GM19239 (cell line): ENCODE results near the gene DCP2.
"Not testable (repeated sequence)": the region's sequence is repeated elsewhere in the genome, so short reads cannot be mapped to it uniquely, and the experiment has no call there.

Experiments
- DNase-seq: peaks from one replicate; pipeline ENCODE4 v3.0.0; 2011; ENCODE audit warnings: low spot score; ENCODE audit not compliant: insufficient read length
- FAIRE-seq: peaks from 2 replicates; lab custom pipeline; 2011; peaks lifted over from hg19 to GRCh38; lab: Jason Lieb, UNC

DCP2 gene

DNA sequence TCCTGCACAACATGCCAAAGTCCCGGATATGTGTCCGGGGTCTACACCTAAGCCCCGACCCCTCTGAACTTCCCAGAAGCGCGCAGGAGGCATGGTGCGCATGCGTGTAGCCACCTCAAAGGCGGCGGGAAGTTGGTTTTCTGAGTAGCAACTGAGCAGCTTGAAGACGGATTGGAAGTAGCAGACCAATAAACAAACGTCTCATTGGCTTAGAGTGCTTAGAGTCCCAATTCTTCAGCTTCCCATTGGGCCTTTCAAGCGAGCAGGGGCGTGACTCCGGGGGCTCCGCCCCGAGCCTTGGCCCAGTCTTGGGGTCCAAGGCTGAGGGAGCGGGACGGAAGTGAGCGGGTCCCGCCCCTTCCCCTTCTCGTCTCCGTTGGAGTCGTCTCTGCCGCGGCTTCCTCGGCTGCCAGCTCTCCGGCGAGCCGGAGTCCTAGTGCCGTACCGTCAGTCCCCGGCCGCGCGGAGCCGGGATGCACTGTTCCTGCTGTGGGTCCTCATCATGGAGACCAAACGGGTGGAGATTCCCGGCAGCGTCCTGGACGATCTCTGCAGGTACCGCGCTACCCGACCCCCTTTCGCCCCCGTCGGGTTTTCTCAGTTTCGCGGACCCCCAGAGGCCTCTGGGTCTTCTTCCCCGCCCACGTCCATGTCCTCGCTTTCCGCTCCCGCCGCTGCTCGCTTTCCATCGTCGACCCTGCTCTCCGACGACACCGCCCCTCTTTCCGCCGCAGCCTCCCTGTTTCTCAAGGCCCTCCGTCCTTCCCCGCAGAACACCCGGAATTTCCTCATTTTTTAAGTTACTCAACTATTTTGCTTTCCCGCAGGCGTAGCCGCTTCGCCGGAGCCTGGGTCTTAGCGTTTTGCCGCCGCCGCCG is at the start of gene DCP2:
Gene DCP2, plus strand, starts transcription at position 367 of the 878 bp plus-strand sequence. Its CDS starts 136 bp downstream, at position 503.
- FAIRE-seq (peak; percentile 99), DNase-seq (peak; percentile 79)

DNA sequence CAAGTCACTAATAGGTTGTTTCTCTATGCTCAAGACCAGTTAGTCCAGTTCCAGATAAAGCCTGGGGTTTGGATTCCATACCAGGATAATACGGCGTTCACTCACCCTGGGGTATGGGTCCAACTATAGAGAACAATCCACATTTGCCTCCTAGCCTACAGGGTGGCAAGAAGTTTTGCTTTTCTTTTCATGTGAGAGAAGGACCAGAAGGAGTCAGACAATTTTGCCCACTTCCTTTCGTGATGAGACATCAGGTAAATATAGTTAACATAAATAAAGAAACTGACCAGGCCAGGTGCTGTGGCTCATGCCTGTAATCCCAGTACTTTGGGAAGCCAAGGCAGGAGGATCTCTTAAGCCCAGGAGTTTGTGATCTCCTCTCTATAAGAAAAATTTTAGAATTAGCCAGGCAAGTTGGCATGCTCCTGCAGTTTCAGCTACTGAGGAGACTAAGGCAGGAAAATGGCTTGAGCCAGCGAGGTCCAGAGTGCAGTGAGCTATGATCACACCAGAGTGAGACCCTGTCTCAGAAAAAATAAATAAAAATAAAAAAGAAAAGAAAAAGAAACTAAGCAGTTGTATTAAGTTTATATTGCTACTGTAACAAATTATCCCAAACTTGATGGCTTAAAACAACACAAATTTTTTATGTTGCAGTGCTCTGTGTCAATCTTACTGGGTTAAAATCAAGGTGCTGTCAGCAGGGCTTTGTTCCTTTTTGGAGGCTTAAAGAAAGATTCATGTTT is 47.1 kb upstream of the DCP2 start:
- FAIRE-seq (no peak), DNase-seq (no peak)

DNA sequence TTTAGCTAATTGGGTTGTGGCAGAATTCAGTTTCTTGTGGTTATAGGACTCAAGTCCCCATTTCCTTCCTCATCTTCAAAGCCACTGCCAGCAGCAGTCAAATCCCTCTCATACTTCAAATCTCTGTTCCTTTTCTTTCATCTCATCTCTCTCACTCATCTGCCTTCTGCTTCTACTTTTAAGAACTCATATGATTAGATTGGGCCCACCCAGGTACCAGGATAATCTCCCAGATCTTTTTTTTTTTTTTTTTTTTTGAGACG is 46.6 kb upstream of the DCP2 start:
- DNase-seq (no peak), FAIRE-seq (peak; percentile 98)

DNA sequence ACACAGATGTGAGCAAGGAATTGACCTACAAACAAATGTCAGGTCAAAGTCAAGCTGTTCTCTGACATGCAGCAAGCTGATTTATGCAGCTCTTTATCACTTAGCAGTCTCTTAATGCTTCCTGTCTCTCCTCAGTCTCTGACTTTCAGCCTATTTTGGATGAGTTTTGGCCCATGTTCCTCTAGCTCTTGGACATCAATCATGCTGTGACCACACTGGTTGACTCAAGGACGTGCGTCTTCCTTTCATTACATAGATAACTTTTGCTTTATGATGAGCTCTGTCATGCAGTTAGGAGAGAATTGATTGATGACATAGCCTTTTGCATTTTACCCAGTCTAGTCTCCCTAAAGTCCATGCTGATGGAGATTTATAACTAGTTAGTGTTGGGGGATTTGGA is 45.1 kb upstream of the DCP2 start:
- FAIRE-seq (peak; percentile 64), DNase-seq (no peak)

DNA sequence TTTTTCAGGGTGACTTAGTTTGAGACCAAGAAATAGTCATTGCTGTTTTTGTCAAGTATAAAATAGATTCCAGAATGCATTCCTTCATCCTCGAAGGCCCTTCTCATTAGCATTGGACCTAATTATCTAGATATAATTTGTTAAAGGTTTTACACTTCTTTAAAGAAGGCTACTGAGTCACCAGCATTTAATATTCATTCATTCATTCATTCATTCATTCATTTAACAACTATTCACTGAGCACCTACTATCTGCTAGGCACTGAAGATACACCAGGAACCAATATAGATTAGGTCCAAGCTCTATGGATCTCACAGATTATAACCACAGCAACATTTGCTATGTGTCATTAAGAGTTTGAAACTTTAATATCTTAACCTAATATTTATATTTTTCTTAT is 43.5 kb upstream of the DCP2 start:
- FAIRE-seq (no peak), DNase-seq (no peak)

DNA sequence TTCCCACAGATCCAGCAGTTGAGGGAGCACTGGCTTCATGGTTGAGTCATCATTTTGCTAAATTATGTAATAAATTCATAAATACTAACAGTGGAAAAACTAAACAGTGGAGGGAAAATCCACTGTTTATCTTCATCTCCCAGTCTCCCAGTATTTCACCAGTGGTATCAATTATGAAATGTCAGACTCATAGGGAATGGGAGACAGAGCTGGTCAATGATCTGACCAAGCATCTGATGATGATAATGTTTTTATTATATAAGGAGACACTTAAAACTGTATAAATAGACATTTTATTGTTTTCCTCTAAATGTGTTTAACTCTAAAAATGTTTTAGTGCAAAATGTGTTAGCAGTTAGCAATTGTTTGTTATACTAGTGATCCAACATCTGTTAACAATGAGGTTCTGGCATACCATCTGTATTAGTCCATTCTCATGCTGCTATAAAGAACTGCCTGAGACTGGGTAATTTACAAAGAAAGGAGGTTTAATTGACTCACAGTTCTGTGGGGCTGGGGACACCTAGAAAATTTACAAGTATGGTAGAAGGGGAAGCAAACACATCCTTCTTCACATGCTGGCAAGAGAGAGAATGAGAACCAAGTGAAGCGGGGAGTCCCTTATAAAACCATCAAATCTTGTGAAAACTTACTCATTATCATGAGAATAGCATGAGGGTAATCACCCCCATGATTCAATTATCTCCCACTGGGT is 42.8 kb upstream of the DCP2 start:
- FAIRE-seq (no peak), DNase-seq (no peak)

DNA sequence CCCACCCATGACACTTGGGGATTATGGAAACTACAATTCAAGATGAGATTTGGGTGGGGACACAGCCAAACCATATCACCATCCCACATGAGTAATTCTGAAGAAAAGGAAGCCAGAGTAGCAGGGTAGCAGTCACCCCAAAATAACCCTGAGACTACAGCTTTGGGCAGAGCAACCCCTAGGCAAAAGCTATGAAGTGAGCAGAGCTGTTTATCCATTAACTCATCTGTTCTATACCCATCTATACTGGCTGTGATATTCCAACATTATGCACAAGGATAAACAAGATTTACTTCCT is 42.3 kb upstream of the DCP2 start:
- DNase-seq (no peak), FAIRE-seq (no peak)

DNA sequence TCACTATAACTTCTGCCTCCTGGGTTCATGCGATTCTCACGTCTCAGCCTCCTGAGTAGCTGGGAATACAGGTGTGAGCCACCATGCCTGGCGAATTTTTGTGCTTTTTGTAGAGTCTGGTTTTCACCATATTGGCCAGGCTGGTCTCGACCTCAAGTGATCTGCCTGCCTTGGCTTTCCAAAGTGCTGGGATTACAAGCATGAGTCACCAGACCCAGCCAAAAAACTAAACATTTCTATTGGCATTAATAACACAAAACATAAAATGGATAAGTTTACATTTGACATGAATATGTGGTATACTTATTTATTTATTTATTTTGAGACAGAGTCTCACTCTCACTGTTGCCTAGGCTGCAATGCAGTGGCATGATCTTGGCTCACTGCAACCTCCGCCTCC is 40.9 kb upstream of the DCP2 start:
- FAIRE-seq = no peak
- DNase-seq = no peak

DNA sequence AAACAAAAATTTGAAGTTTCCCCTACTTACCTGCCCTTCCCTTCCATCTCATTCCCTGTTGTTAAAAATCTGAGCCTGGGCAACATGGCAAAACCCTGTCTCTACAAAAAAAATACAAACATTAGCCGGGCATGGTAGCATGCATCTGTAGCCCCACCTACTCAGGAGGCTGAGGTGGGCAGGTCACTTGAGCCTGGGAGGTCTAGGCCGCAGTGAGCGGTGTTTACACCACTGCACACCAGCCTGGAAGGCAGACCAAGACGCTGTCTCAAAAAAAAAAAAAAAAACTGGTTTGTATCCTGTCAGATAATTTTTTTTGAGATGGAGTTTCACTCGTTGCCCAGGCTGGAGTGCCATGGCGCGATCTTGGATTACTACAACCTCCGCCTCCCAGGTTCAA is 38.3 kb upstream of the DCP2 start:
- FAIRE-seq = no peak

DNA sequence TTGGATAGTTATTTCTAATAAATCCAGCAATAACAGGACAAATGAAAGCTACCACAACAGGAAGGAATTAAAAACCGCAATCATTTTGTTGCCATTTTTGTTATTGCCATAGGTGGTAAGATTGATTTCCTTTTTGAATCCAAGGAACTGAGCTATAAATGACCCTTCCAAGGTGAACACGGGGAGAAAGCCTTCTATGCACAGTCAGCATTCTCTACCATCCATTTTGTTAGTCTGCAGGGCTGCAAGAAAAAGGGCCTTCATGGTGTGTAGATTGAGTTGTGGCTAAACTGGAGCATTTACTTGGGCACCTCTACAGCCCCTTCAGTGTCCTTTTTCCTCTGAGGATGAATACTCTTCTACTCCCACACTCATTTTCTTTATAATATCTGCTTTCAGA is 35.9 kb upstream of the DCP2 start:
- DNase-seq = no peak
- no peak for FAIRE-seq

More for the DNA sequence above, 38.3 kb upstream of the DCP2 start:
- no peak for DNase-seq

DNA sequence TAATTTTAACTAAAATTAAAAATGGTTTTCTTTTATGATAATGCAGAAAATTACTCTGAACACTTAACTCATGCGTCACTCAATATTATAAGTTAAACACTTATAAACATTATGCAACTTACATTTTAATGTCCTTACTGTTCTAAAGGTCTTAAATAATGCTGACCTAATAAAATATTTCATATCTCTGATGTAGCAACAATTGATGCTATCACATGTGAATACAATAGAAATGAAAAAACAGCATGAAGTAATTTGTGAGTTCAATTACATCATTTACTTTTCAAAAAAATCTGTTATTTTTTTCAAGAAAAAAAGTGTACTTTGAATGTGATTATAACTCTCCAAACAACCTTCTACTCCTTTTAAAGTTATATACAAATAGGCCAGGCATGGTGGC is 28.1 kb upstream of the DCP2 start:
- FAIRE-seq = no peak

DNA sequence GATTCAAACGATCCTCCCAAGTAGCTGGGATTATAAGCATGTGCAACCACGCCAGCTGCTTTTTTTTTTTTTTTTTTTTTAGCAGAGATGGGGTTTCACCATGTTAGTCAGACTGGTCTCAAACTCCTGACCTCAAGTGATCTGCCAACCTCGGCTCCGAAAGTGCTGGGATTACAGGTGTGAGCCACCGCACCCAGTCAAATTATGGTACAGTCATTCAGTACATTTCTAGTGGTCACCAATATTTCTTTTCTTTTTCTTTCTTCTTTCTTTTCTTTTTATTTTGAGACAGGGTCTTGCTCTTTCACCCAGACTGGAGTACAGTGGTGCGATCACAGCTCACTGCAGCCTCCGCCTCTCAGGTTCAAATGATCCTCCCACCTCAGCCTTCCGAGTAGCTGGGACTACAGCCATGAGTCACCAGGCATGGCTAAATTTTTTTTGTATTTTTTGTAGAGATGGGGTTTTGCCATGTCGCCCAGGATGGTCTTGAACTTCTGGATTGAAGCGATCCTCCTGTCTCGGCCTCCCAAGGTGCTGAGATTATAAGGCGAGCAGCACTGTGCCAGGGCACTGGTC is 25.4 kb upstream of the DCP2 start:
- no peak for DNase-seq
- FAIRE-seq = no peak

More for the DNA sequence above, 28.1 kb upstream of the DCP2 start:
- DNase-seq = no peak

DNA sequence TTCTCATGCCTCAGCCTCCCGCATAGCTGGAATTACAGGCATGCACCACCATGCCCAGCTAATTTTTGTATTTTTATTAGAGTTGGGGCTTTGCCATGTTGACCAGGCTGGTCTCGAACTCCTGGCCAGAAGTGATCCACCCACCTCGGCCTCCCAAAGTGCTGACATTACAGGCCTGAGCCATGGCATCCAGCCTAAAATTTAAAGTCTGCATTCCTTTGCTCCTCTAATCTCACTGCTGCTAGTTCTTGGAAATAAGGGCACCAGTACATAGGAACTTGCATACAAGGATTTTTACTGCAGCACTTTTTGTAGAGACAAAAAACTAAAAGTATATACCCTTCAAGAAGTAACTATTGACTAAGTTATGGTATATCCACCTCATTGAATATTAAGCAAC is 20.0 kb upstream of the DCP2 start:
- FAIRE-seq (no peak), DNase-seq (no peak)

DNA sequence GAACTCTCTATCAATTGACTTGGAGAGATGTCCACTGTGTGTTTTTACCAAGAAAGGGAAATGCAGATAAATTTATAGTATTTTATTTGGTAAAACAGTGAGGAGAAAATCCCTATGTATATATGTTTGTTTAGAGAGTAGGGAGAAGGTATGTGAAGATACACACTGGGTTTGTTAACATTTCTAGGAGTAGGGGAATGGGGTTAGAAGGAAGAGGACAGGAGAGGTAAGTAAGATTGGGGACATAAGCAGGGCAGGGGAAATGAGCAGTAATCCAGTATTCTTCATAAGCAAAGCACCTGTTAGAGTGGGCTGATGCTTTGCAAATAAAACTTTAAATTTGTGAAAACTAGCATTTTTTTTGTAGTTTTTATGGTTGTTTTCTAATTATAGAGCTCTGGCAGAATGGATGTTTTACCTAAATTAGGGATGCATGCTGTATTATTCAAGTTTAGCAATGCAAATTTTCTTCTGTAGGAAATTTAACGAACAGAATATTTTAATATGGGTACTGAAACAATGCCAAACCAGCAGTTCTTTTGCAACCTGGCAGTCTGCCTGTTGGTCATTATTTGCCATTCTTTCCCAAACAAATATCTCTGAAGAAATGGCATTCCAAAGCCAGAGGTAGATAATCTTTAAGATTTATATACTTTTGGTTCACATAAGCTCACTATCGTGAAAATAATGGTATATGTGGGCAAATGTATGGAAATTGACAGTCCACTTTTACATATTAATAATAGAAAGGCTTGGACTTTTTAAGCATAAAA is 19.4 kb upstream of the DCP2 start:
- FAIRE-seq (no peak), DNase-seq (no peak)

DNA sequence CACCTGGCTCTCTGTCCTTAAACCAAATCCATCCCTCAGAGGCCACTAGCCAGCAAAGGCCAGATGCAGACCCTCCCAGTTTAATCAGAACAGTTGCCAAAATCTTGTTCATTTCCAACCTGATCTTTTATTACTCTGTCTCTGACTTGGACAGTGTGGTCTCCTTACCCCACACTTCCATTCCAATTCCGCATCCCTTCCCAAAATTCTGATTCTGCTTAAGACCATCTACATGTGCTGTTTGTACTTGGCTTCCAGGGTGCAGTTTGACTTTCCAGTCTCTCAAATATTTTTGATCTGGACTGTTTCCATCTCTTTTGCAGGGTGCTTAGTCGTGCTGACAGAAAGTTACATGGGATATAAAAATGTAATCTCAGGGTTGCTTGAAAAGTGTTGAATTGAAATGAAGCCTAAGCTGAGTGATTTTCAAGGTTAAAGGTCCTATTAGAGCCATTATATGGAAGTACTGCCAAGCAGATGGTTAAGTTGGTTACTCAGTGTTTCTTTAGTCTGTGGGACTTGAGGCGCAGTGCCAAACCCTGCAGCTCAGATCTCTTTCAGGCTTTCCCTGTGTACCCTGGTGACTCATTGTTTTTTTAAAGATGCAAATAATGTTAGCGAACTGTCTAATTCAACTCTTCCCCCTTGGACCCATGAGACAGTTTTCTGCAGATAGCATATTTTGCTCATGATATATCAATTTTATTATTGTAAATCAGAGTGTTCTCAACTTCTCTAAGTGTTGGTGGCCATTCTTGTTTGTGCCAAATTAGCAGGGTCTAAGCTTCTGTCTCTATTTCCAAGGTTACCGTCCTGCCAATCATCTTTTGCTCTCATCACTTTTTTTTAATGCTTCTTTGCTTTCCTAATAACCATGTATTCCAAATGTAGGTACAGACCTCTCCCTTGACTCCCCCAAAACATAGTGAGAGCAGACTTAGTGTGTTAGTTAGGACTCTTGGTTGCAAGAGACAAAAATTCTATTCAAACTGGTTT is 18.2 kb upstream of the DCP2 start:
- FAIRE-seq = peak; percentile 56
- peak; percentile 29 for DNase-seq

DNA sequence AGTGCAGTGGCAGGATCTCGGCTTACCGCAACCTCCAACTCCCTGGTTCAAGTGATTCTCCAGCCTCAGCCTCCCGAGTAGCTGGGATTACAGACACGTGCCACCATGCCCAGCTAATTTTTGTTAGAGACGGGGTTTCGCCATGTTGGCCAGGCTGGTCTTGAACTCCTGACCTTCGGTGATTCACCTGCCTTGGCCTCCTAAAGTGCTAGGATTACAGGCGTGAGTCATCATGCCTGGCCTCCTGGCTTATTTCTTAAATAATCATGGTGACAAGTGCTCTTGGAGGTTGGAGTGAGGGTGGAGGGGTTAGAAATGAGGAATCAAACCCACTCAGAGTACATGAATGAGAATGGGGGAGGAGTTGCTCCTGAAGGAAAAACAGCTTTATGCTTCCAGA is 16.7 kb upstream of the DCP2 start:
- not testable (repeated sequence) for FAIRE-seq, DNase-seq

DNA sequence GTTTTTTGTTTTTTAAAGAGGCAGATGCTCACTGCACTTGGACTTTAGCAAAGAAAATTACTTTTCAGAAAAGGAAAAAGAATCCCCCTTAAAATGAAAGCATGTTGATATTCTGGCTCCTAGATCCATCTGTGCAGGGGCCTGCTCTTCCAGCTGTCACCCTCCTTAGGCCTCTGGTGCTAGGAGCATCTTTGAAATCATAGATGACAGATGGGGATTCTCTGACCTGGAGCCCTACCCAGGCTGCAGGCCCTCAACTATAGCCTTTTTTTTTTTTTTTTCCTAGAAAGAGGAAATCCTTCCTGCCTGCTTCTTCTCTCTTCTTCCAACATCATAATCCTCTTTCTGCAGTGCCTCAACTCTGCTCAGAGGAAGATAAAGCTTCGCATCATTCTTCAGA is 16.3 kb upstream of the DCP2 start:
- DNase-seq (no peak), FAIRE-seq (no peak)

DNA sequence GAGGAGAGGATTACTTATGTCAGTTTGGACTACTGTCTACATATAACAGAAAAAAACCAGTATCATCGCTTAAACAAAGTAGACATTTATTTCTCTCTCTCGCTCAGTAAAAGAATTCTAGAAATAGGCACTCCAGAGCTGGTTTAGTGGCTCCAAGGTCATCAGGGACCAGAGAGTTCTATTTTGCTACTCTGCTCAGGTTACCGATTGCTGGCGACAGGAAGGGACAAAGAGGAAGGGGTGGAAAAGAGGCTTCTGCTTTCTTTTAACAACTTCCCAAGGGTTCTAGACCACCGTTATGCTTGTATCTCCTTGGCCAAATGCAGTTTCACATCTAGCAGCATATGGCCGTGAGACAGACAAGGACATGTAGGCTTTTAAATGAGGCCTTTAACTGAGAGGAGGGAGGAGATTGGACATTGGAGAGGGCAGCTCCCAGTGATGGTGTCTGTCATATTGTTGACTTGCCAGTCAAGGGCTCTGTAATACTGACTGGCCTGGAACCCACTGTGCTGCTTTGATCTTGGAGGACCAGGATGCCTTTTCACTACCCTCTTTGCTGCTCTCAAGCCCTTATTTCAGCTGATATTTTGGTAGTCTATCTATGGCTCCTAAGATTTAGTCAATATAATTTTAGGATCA is 15.6 kb upstream of the DCP2 start:
- DNase-seq = no peak
- FAIRE-seq = peak; percentile 28

DNA sequence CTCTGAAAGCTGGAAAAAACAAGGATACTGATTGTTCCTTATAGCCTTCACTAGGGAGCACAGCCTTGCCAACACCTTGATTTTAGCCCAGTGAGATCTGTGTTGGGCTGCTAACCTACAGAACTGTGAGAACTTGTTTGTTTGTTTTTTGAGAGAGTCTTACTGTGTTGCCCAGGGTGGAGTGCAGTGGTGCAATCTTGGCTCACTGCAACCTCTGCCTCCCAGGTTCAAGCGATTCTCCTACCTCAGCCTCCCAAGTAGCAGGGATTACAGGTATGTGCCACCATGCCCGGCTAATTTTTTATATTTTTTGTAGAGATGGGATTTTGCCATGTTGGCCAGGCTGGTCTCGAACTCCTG is 13.2 kb upstream of the DCP2 start:
- not testable (repeated sequence) for FAIRE-seq, DNase-seq
